Transverse colon (tissue), 4 donors: ENCODE data around the gene SLC17A7.

ENCODE experiments used
- CTCF ChIP-seq, 5 experiments: fragments of 200-600 bp in 3 of 5; fragments of 450-650 bp in 2 of 5; sonication (generic) in 3 of 5; IDR thresholded peaks; 1 replicate in 2 of 5; 2 replicates in 3 of 5; pipeline ENCODE4 v1.5.1; 2016 to 2017; ENCODE audit warnings: antibody characterized with exemption in 5 of 5, inconsistent platforms in 3 of 5, mild to moderate bottlenecking in 2 of 5, moderate library complexity in 1 of 5
- POLR2A ChIP-seq: fragments of 450-650 bp; IDR thresholded peaks from one replicate; pipeline ENCODE4 v1.6.1; 2016; ENCODE audit warnings: antibody characterized with exemption, mild to moderate bottlenecking, moderate library complexity
- POLR2AphosphoS5 ChIP-seq, 3 donors: sonication (generic); formaldehyde crosslinking; IDR thresholded peaks; one replicate each; pipeline ENCODE4 v1.6.1; 2016; ENCODE audit warnings: antibody characterized with exemption in 3 of 3

- TF ChIP-seq CTCF (IDR thresholded peaks at IDR 0.05) (peak; percentile 98 to 100 (median 99)), POLR2AphosphoS5 (IDR thresholded peaks at IDR 0.05) (peak; percentile 33 to 57 (median 46)), POLR2A (peak; percentile 24)
Observed at GRCh38 chr19:49473868-49474541, 32.7 kb upstream of the SLC17A7 start, which contains the start of gene FLT3LG.
